ENCODE results near the gene VAC14.
A peak's percentile ranks its signal among the peaks of the same experiment; 100 is the strongest.

VAC14 gene

GRCh38 chr16:70644763-70645597 is 156.0 kb downstream of the VAC14 start (continued):
- TF ChIP-seq ZBTB26 (tag by site-specific recombination; optimal IDR thresholded peaks at IDR 0.05): no peak
- no peak for TF ChIP-seq ZNF549 (tag by site-specific recombination; IDR thresholded peaks at IDR 0.05)
- TF ChIP-seq ZNF202 (tag by site-specific recombination; IDR thresholded peaks at IDR 0.05; ENCODE audit: borderline replicate concordance): no peak
- no peak for TF ChIP-seq ZNF514 (tag by site-specific recombination; IDR thresholded peaks at IDR 0.05)
- TF ChIP-seq TRIM28 (IDR thresholded peaks at IDR 0.05; ENCODE audit: borderline replicate concordance, low read length): no peak
- no peak for TF ChIP-seq PRDM4 (tag by site-specific recombination; IDR thresholded peaks at IDR 0.05)
- peak; percentile 86 for TF ChIP-seq EGR2 (tag by site-specific recombination; IDR thresholded peaks at IDR 0.05; ENCODE audit: low read depth)
- TF ChIP-seq ZFP37 (tag by site-specific recombination; IDR thresholded peaks at IDR 0.05): no peak
- no peak for TF ChIP-seq ZSCAN4 (tag by site-specific recombination; IDR thresholded peaks at IDR 0.05)
- TF ChIP-seq ZNF239 (tag by site-specific recombination; IDR thresholded peaks at IDR 0.05): no peak
- no peak for TF ChIP-seq ZBTB11 (tag by site-specific recombination; conservative IDR thresholded peaks at IDR 0.05; ENCODE audit: low read depth)
- no peak for TF ChIP-seq ZNF16 (tag by site-specific recombination; IDR thresholded peaks at IDR 0.05; ENCODE audit: low read depth)
- no peak for TF ChIP-seq ZNF560 (tag by site-specific recombination; IDR thresholded peaks at IDR 0.05; ENCODE audit: borderline replicate concordance)
- TF ChIP-seq MZF1 (tag by site-specific recombination; IDR thresholded peaks at IDR 0.05; ENCODE audit: borderline replicate concordance): no peak
- no peak for TF ChIP-seq ZNF112 (tag by site-specific recombination; IDR thresholded peaks at IDR 0.05)
- TF ChIP-seq ZNF623 (tag by site-specific recombination; IDR thresholded peaks at IDR 0.05): no peak
- no peak for TF ChIP-seq TSHZ1 (tag by site-specific recombination; IDR thresholded peaks at IDR 0.05; ENCODE audit: borderline replicate concordance)
- no peak for TF ChIP-seq KLF10 (tag by site-specific recombination; IDR thresholded peaks at IDR 0.05)
- TF ChIP-seq ZNF398 (tag by site-specific recombination; IDR thresholded peaks at IDR 0.05): peak; percentile 55; the same call in 1 of the 2 replicates
- TF ChIP-seq ZNF843 (tag by site-specific recombination; IDR thresholded peaks at IDR 0.05): no peak
- no peak for TF ChIP-seq ZNF26 (tag by site-specific recombination; IDR thresholded peaks at IDR 0.05)
- TF ChIP-seq ZNF473 (tag by site-specific recombination; IDR thresholded peaks at IDR 0.05): no peak
- no peak for TF ChIP-seq ZNF214 (tag by site-specific recombination; IDR thresholded peaks at IDR 0.05; ENCODE audit: borderline replicate concordance)

Measured in HEK293 (cell line).